ENCODE measurements around the gene PACS2.

Gene PACS2

DNA sequence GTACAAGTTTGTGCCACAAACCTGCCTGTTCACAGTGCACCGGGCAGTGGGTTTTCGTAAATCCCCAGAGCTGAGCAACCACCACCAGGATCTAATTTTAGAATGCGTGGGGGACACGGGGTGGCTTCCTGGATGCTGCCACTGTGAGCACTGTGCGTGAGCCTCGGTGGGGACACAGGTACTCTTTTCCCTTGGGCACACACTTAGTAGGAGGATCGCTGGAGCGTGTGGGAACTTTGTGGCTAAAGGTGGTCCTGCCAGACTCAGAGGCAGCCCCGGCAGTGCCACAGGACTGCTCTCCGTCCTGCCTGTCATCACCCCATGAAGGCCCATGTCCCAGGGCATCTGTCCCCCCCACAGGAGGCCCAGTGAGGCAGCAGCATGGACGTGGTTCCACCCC lies 45.1 kb upstream of the PACS2 start:
- H3K9ac ChIP-seq (ENCODE audit: low read depth, low read length, poor library complexity, severe bottlenecking) = no peak overlapping the region
- TF ChIP-seq EZH2phosphoT487 (IDR thresholded peaks at IDR 0.05; ENCODE audit: borderline replicate concordance) (no peak), CTCF (conservative IDR thresholded peaks at IDR 0.05; ENCODE audit: low read length) (no peak)

GRCh38 chr14:105271224-105271890 lies 43.2 kb upstream of the PACS2 start:
- Histone ChIP-seq H3F3A (ENCODE audit: low read depth) (no peaks in the 10 kb centered on the region), H4K20me1 (ENCODE audit: insufficient read depth, low read length, poor library complexity, severe bottlenecking) (no peaks in the 10 kb centered on the region), H3K79me2 (ENCODE audit: insufficient read depth, low read length) (peaks cover 14% of the 10 kb centered on the region; the same call in 1 of the 2 replicates), H3K4me3 (ENCODE audit: low read length, poor library complexity, severe bottlenecking) (no peak overlapping the region), H3K27me3 (ENCODE audit: insufficient read depth, low read length, poor library complexity, severe bottlenecking) (no peaks in the 10 kb centered on the region), H2AFZ (ENCODE audit: low read length) (no peak overlapping the region), H3K9me3 (ENCODE audit: insufficient read depth, low read depth, low read length) (no peaks in the 10 kb centered on the region), H3K4me1 (ENCODE audit: insufficient read depth, low read length, poor library complexity, severe bottlenecking) (no peaks in the 10 kb centered on the region), H3K9ac (ENCODE audit: low read depth, low read length, poor library complexity, severe bottlenecking) (no peak overlapping the region), H3K36me3 (ENCODE audit: insufficient read depth, low read length) (peaks cover 7% of the 10 kb centered on the region; the same call in 1 of the 2 replicates), H3K4me2 (ENCODE audit: low read depth, low read length, poor library complexity, severe bottlenecking) (no peak overlapping the region), H3K9me2 (replicated peaks; ENCODE audit: low read depth, low read length) (no peaks in the 10 kb centered on the region)
- no peak for TF ChIP-seq EZH2phosphoT487 (IDR thresholded peaks at IDR 0.05; ENCODE audit: borderline replicate concordance)
- no peak for TF ChIP-seq CTCF (conservative IDR thresholded peaks at IDR 0.05; ENCODE audit: low read length)

More for the DNA sequence above, 45.1 kb upstream of the PACS2 start:
- Histone ChIP-seq H2AFZ (ENCODE audit: low read length) (no peak overlapping the region), H3K9me3 (ENCODE audit: insufficient read depth, low read depth, low read length) (no peaks in the 10 kb centered on the region), H3K9me2 (replicated peaks; ENCODE audit: low read depth, low read length) (no peaks in the 10 kb centered on the region), H3K27me3 (ENCODE audit: insufficient read depth, low read length, poor library complexity, severe bottlenecking) (no peaks in the 10 kb centered on the region), H3K4me3 (ENCODE audit: low read length, poor library complexity, severe bottlenecking) (no peak overlapping the region), H3K4me2 (ENCODE audit: low read depth, low read length, poor library complexity, severe bottlenecking) (no peak overlapping the region), H3F3A (ENCODE audit: low read depth) (no peaks in the 10 kb centered on the region), H3K4me1 (ENCODE audit: insufficient read depth, low read length, poor library complexity, severe bottlenecking) (no peaks in the 10 kb centered on the region), H3K36me3 (ENCODE audit: insufficient read depth, low read length) (peaks cover 7% of the 10 kb centered on the region; the same call in 1 of the 2 replicates), H4K20me1 (ENCODE audit: insufficient read depth, low read length, poor library complexity, severe bottlenecking) (no peaks in the 10 kb centered on the region), H3K79me2 (ENCODE audit: insufficient read depth, low read length) (peaks cover 2% of the 10 kb centered on the region; the same call in 1 of the 2 replicates)

GRCh38 chr14:105272623-105273022 lies 41.9 kb upstream of the PACS2 start:
- H3K79me2 ChIP-seq (ENCODE audit: insufficient read depth, low read length) = peaks cover 14% of the 10 kb centered on the region; the same call in 1 of the 2 replicates
- H3K27me3 ChIP-seq (ENCODE audit: insufficient read depth, low read length, poor library complexity, severe bottlenecking) = no peaks in the 10 kb centered on the region
- TF ChIP-seq EZH2phosphoT487 (IDR thresholded peaks at IDR 0.05; ENCODE audit: borderline replicate concordance) (no peak), CTCF (conservative IDR thresholded peaks at IDR 0.05; ENCODE audit: low read length) (no peak)
- no peaks in the 10 kb centered on the region for H4K20me1 ChIP-seq (ENCODE audit: insufficient read depth, low read length, poor library complexity, severe bottlenecking)
- no peaks in the 10 kb centered on the region for H3K4me1 ChIP-seq (ENCODE audit: insufficient read depth, low read length, poor library complexity, severe bottlenecking)
- H3K9me3 ChIP-seq (ENCODE audit: insufficient read depth, low read depth, low read length) = no peaks in the 10 kb centered on the region
- H3K4me3 ChIP-seq (ENCODE audit: low read length, poor library complexity, severe bottlenecking) = no peak overlapping the region
- H3K9ac ChIP-seq (ENCODE audit: low read depth, low read length, poor library complexity, severe bottlenecking) = no peak overlapping the region
- no peaks in the 10 kb centered on the region for H3F3A ChIP-seq (ENCODE audit: low read depth)
- H3K4me2 ChIP-seq (ENCODE audit: low read depth, low read length, poor library complexity, severe bottlenecking) = no peak overlapping the region
- H3K36me3 ChIP-seq (ENCODE audit: insufficient read depth, low read length) = peaks cover 4% of the 10 kb centered on the region; the same call in 1 of the 2 replicates
- H3K9me2 ChIP-seq (replicated peaks; ENCODE audit: low read depth, low read length) = no peaks in the 10 kb centered on the region
- H2AFZ ChIP-seq (ENCODE audit: low read length) = no peak overlapping the region
